ENCODE measurements around the gene PYY.
"Not testable (repeated sequence)": the region's sequence is repeated elsewhere in the genome, so short reads cannot be mapped to it uniquely, and the experiment has no call there.

PYY gene

GRCh38 chr17:43979011-43979410 is 25.3 kb upstream of the PYY start:
- TF ChIP-seq CTCF (conservative IDR thresholded peaks at IDR 0.05; ENCODE audit: low read depth, low read length): no peak
- no peak for DNase-seq (ENCODE audit: low read depth)
- no peak overlapping the region for H3K4me3 ChIP-seq (ENCODE audit: low read depth, low read length)

GRCh38 chr17:43978078-43978477 is 24.3 kb upstream of the PYY start:
- no peak for DNase-seq (ENCODE audit: low read depth)
- no peak overlapping the region for H3K4me3 ChIP-seq (ENCODE audit: low read depth, low read length)
- no peak for TF ChIP-seq CTCF (conservative IDR thresholded peaks at IDR 0.05; ENCODE audit: low read depth, low read length)

GRCh38 chr17:43976963-43977837 is 23.5 kb upstream of the PYY start:
- H3K4me3 ChIP-seq (ENCODE audit: low read depth, low read length): no peak overlapping the region
- no peak for DNase-seq (ENCODE audit: low read depth)
- no peak for TF ChIP-seq CTCF (conservative IDR thresholded peaks at IDR 0.05; ENCODE audit: low read depth, low read length)

GRCh38 chr17:43975898-43976297 is 22.2 kb upstream of the PYY start:
- TF ChIP-seq CTCF (conservative IDR thresholded peaks at IDR 0.05; ENCODE audit: low read depth, low read length): no peak
- no peak overlapping the region for H3K4me3 ChIP-seq (ENCODE audit: low read depth, low read length)
- DNase-seq (ENCODE audit: low read depth): no peak

GRCh38 chr17:43974382-43975266 is 20.9 kb upstream of the PYY start:
- no peak overlapping the region for H3K4me3 ChIP-seq (ENCODE audit: low read depth, low read length)
- no peak for TF ChIP-seq CTCF (conservative IDR thresholded peaks at IDR 0.05; ENCODE audit: low read depth, low read length)

GRCh38 chr17:43972444-43973212 is 18.9 kb upstream of the PYY start:
- not testable (repeated sequence) for DNase-seq (ENCODE audit: low read depth); H3K4me3 ChIP-seq (ENCODE audit: low read depth, low read length)

More at GRCh38 chr17:43974382-43975266, 20.9 kb upstream of the PYY start:
- DNase-seq (ENCODE audit: low read depth): no peak

GRCh38 chr17:43971436-43971835 is 17.7 kb upstream of the PYY start:
- not testable (repeated sequence) for H3K4me3 ChIP-seq (ENCODE audit: low read depth, low read length); DNase-seq (ENCODE audit: low read depth)

Data from choroid plexus epithelial cell (primary cell).